ENCODE results near the gene BCL2.

DNA sequence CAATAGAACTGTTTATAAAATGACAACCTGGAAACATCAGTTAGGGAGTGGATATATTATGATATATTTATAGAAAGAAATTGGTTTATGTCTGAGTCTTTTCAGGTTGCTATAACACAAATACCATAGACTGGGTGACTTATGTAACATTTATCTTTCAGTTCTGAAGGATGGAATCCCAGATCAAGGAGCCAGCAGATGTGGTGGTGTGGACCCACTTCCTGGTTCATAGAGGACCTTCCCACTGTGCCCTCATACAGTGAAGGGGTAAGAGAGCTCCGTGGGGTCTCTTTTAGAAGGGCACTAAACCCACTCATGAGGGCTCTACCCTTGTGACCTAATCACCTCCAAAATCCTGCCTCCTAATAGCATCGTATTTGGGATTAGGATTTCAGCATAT is 86.7 kb downstream of the BCL2 start:
- TF ChIP-seq, protein P1, sequence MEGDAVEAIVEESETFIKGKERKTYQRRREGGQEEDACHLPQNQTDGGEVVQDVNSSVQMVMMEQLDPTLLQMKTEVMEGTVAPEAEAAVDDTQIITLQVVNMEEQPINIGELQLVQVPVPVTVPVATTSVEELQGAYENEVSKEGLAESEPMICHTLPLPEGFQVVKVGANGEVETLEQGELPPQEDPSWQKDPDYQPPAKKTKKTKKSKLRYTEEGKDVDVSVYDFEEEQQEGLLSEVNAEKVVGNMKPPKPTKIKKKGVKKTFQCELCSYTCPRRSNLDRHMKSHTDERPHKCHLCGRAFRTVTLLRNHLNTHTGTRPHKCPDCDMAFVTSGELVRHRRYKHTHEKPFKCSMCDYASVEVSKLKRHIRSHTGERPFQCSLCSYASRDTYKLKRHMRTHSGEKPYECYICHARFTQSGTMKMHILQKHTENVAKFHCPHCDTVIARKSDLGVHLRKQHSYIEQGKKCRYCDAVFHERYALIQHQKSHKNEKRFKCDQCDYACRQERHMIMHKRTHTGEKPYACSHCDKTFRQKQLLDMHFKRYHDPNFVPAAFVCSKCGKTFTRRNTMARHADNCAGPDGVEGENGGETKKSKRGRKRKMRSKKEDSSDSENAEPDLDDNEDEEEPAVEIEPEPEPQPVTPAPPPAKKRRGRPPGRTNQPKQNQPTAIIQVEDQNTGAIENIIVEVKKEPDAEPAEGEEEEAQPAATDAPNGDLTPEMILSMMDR (IDR thresholded peaks at IDR 0.05): no peak
- TF ChIP-seq ZFX (IDR thresholded peaks at IDR 0.05; ENCODE audit: borderline replicate concordance): no peak
